ENCODE data around the gene DNAJA3. TPM values are rescaled to one million over a fixed set of nuclear protein-coding genes. Genes with fewer than 3 reads are reported as not detected.

DNAJA3 gene
- total and polyA plus RNA-seq, 10 of the 15 experiments (the other 5 are each of a cell fraction or from before 2014, with no cell fraction given): 8.4 to 141 (median 60.8) TPM

DNA sequence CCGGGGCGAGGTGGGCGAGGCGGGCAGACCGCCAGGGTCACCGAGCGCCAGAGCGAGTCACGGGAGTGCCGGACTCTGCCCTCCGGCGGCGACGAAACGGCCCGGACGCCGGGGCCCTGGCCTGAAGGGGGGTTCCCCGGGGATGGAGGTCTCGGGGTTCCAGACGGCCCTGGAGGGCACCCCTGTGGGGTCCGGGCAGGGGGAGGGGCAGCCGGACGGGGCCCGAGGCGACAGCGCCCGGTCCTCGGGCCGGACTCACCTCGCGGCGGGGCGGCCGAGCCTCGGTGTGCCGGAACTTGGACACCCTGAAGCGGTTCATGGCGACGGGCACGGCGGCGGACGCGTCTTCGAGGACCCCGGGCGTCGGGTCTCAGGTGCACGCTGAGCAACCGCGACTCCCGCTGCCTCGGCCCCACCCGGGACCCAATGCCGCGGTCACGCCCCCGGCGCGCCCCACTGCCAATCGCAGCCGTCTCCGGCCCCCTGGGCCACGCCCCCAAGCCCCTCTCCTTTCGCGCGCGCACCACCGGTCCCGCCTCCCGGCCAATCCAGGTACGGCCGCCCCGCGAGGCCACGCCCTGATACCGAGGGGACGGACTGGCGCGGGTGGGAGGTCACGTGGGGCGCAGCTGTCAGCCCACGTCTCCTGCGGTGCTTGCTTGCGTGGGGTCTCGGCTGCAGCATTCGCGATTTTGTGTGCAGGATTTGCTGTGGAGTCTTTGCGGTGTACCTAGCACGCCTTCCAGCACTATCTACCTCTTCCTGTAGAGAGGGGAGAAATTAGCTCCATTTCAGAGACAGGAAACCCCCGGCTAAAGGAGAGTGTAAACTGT, 9.3 kb upstream of the DNAJA3 start, which contains the start of gene CORO7 (continued):
- TF ChIP-seq EGR1 (IDR thresholded peaks at IDR 0.05; ENCODE audit: borderline replicate concordance in 1 of 2, low read depth in 2 of 2, low read length in 2 of 2) (peak in 1 of 2 experiments; percentile 24; a peak in 1 of 3 replicates), NR2C1 (IDR thresholded peaks at IDR 0.05) (no peak; the same call in 1 of the 2 replicates), PML (IDR thresholded peaks at IDR 0.05; ENCODE audit: low read length) (no peak; the same call in 1 of the 2 replicates), BCL11A (IDR thresholded peaks at IDR 0.05; ENCODE audit: low read depth, low read length) (no peak), CBX3 (IDR thresholded peaks at IDR 0.05; ENCODE audit: borderline replicate concordance, low read depth) (no peak), SPI1 (IDR thresholded peaks at IDR 0.05; ENCODE audit: borderline replicate concordance, insufficient read depth, low read depth, low read length) (no peak), BMI1 (IDR thresholded peaks at IDR 0.05; ENCODE audit: borderline replicate concordance) (no peak), TCF3 (IDR thresholded peaks at IDR 0.05; ENCODE audit: borderline replicate concordance, insufficient read depth, low read depth, low read length) (peak; percentile 87; the same call in 1 of the 2 replicates), ZNF274 (IDR thresholded peaks at IDR 0.05; ENCODE audit: insufficient read depth, insufficient read length) (no peak), HDGF (IDR thresholded peaks at IDR 0.05) (peak; percentile 79), TCF7 (IDR thresholded peaks at IDR 0.05; ENCODE audit: borderline replicate concordance) (no peak), YBX1 (IDR thresholded peaks at IDR 0.05) (no peak), RELA (IDR thresholded peaks at IDR 0.05; ENCODE audit: borderline replicate concordance, partially characterized antibody) (peak; percentile 11), SMC3 (IDR thresholded peaks at IDR 0.05; ENCODE audit: borderline replicate concordance, low read length) (no peak), RUNX3 (IDR thresholded peaks at IDR 0.05; ENCODE audit: low read length) (peak; percentile 31; the same call in 1 of the 2 replicates), RAD51 (IDR thresholded peaks at IDR 0.05) (peak; percentile 96), MYB (IDR thresholded peaks at IDR 0.05; ENCODE audit: borderline replicate concordance, low read depth, low read length) (no peak), CHD2 (IDR thresholded peaks at IDR 0.05; ENCODE audit: borderline replicate concordance, low read depth, low read length) (peak; percentile 69), SREBF1 (IDR thresholded peaks at IDR 0.05; ENCODE audit: low read length) (no peak), SUPT20H (IDR thresholded peaks at IDR 0.05; ENCODE audit: borderline replicate concordance, control insufficient read depth, low read depth, low read length) (no peak)
- TF ChIP-seq, protein P1, sequence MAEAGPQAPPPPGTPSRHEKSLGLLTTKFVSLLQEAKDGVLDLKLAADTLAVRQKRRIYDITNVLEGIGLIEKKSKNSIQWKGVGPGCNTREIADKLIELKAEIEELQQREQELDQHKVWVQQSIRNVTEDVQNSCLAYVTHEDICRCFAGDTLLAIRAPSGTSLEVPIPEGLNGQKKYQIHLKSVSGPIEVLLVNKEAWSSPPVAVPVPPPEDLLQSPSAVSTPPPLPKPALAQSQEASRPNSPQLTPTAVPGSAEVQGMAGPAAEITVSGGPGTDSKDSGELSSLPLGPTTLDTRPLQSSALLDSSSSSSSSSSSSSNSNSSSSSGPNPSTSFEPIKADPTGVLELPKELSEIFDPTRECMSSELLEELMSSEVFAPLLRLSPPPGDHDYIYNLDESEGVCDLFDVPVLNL (IDR thresholded peaks at IDR 0.05; ENCODE audit: low read depth, low read length): peak; percentile 82
- TF ChIP-seq, protein P2, sequence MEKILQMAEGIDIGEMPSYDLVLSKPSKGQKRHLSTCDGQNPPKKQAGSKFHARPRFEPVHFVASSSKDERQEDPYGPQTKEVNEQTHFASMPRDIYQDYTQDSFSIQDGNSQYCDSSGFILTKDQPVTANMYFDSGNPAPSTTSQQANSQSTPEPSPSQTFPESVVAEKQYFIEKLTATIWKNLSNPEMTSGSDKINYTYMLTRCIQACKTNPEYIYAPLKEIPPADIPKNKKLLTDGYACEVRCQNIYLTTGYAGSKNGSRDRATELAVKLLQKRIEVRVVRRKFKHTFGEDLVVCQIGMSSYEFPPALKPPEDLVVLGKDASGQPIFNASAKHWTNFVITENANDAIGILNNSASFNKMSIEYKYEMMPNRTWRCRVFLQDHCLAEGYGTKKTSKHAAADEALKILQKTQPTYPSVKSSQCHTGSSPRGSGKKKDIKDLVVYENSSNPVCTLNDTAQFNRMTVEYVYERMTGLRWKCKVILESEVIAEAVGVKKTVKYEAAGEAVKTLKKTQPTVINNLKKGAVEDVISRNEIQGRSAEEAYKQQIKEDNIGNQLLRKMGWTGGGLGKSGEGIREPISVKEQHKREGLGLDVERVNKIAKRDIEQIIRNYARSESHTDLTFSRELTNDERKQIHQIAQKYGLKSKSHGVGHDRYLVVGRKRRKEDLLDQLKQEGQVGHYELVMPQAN (conservative IDR thresholded peaks at IDR 0.05): peak; percentile 66
- TF ChIP-seq, protein P3, sequence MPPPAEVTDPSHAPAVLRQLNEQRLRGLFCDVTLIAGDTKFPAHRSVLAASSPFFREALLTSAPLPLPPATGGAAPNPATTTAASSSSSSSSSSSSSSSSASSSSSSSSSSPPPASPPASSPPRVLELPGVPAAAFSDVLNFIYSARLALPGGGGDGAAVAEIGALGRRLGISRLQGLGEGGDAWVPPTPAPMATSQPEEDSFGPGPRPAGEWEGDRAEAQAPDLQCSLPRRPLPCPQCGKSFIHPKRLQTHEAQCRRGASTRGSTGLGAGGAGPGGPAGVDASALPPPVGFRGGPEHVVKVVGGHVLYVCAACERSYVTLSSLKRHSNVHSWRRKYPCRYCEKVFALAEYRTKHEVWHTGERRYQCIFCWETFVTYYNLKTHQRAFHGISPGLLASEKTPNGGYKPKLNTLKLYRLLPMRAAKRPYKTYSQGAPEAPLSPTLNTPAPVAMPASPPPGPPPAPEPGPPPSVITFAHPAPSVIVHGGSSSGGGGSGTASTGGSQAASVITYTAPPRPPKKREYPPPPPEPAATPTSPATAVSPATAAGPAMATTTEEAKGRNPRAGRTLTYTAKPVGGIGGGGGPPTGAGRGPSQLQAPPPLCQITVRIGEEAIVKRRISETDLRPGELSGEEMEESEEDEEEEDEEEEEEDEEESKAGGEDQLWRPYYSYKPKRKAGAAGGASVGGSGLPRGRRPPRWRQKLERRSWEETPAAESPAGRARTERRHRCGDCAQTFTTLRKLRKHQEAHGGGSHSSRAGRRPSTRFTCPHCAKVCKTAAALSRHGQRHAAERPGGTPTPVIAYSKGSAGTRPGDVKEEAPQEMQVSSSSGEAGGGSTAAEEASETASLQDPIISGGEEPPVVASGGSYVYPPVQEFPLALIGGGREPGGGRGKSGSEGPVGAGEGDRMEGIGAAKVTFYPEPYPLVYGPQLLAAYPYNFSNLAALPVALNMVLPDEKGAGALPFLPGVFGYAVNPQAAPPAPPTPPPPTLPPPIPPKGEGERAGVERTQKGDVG (CRISPR knock-in tag; IDR thresholded peaks at IDR 0.05): no peak
- TF ChIP-seq, protein P4, sequence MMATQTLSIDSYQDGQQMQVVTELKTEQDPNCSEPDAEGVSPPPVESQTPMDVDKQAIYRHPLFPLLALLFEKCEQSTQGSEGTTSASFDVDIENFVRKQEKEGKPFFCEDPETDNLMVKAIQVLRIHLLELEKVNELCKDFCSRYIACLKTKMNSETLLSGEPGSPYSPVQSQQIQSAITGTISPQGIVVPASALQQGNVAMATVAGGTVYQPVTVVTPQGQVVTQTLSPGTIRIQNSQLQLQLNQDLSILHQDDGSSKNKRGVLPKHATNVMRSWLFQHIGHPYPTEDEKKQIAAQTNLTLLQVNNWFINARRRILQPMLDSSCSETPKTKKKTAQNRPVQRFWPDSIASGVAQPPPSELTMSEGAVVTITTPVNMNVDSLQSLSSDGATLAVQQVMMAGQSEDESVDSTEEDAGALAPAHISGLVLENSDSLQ (IDR thresholded peaks at IDR 0.05): peak; percentile 91

Measured in GM12878 (cell line).